Measurements from ENCODE around the gene IGSF6.

Gene IGSF6

DNA sequence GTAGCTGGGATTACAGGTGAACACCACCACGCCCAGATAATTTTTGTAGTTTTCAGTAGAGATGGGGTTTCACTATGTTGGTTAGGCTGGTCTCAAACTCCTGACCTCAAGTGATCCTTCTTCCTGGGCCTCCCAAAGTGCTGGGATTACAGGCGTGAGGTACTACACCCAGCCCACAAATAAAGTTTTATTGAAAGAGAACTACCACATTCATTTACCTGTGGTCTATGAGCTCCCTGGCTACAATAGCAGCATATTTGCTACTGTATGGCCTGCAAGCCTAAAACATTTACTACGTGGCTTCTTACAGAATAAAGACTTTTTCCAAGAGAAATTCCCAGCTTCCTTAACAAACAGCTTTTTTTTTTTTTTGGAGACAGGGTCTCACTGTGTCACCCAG lies 49.6 kb downstream of the IGSF6 start:
- no peak for FAIRE-seq
- no peak for DNase-seq (ENCODE audit: insufficient read length)
- TF ChIP-seq TAF1 (IDR thresholded peaks at IDR 0.05; ENCODE audit: borderline replicate concordance, low read depth, low read length) (no peak), POLR2AphosphoS5 (IDR thresholded peaks at IDR 0.05; ENCODE audit: low read depth, low read length) (no peak), POLR2A (IDR thresholded peaks at IDR 0.05; ENCODE audit: low read depth, low read length) (no peak)

- DNase-seq (ENCODE audit: insufficient read length) (no peak), FAIRE-seq (peak; percentile 63)
- TF ChIP-seq POLR2AphosphoS5 (IDR thresholded peaks at IDR 0.05; ENCODE audit: low read depth, low read length) = no peak
- no peak for TF ChIP-seq TAF1 (IDR thresholded peaks at IDR 0.05; ENCODE audit: borderline replicate concordance, low read depth, low read length)
- no peak for TF ChIP-seq POLR2A (IDR thresholded peaks at IDR 0.05; ENCODE audit: low read depth, low read length)
These were observed 52.2 kb downstream of the IGSF6 start for GRCh38 chr16:21600031-21600773.

DNA sequence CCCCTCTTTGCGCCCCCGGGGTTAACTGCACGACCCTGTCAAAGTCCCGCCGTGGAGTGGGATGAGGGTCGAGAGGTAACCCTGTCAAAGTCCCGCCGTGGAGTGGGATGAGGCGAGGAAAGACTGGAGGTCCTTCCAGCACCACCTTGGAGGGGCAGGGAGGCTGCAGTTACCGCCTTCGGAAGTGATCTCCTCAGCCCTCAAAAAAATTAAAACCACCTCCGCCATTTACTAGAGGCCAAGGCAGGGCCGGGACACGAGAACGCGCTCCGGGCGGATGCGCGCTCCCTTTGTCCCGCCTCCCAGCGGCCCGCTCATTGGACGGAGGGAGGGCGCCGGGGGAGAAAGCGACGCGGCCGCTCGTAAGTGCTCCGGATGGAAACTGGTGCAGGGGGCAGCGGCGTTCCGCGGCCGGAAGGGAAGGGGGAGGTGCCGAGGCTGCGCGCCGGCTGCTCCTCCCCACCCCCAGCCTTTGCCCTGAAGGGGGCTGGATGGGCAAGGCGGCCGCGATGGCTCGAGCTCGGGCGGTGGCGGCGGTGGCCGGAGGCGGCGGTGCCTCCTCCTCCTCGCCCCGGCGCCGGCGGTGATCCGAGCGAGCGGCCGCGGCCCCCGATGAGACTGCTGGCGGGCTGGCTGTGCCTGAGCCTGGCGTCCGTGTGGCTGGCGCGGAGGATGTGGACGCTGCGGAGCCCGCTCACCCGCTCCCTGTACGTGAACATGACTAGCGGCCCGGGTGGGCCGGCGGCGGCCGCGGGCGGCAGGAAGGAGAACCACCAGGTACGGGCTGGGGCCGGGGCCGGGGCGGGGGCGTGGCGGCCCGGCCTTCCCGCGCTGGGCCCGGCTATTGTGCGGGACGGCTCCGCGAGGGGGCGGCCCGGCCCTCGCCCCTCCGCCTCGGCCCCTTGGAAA lies 53.0 kb downstream of the IGSF6 start, which contains the start of gene METTL9:
Gene METTL9, plus strand, starts transcription at position 456 of the 909 bp plus-strand sequence. Its CDS starts 157 bp downstream, at position 613.
- peak; percentile 96 for FAIRE-seq
- peak; percentile 86 for DNase-seq (ENCODE audit: insufficient read length)
- peak; percentile 93 for TF ChIP-seq POLR2A (IDR thresholded peaks at IDR 0.05; ENCODE audit: low read depth, low read length)
- TF ChIP-seq POLR2AphosphoS5 (IDR thresholded peaks at IDR 0.05; ENCODE audit: low read depth, low read length) = peak; percentile 91
- peak; percentile 90 for TF ChIP-seq TAF1 (IDR thresholded peaks at IDR 0.05; ENCODE audit: borderline replicate concordance, low read depth, low read length)

DNA sequence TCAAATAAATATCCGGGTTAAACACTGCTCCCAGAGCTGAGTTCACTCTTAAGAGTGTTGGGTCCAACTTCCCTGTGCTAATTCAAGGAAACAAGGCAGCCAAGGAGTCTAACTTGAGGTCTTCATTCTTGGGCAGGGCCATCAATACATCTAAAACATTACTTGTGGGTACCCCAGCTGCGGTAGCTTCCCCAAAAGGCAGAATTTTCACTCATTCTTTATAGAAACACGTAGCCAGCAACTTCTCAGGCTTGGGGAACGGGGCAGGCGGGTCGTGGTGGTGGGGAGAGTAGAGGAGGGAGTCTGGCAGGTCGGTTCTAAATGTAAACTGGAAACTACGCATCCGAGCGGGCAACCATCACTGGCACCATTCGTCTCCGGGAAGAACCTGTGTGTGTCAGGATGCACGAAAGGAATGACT lies 53.7 kb downstream of the IGSF6 start:
- DNase-seq (ENCODE audit: insufficient read length) (no peak), FAIRE-seq (no peak)
- TF ChIP-seq TAF1 (IDR thresholded peaks at IDR 0.05; ENCODE audit: borderline replicate concordance, low read depth, low read length) (no peak), POLR2AphosphoS5 (IDR thresholded peaks at IDR 0.05; ENCODE audit: low read depth, low read length) (no peak), POLR2A (IDR thresholded peaks at IDR 0.05; ENCODE audit: low read depth, low read length) (no peak)

DNA sequence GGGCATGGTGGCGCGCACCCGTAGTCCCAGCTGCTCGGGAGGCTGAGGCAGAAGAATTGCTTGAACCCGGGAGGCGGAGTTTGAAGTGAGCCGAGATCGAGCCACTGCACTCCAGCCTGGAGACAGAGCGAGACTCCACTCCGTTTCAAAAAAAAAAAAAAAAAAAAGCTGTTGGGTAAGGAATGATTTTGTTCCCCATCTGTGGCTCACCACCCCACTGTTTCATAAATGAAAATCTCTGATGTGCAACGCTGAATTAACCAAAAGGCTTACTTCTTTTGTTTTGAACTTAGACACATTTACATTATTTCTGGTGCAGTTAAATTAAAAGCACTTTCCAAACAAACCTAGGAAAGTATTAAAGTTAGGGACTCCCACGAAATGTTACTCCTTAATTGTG lies 54.2 kb downstream of the IGSF6 start:
- DNase-seq (ENCODE audit: insufficient read length) (no peak), FAIRE-seq (no peak)
- TF ChIP-seq POLR2AphosphoS5 (IDR thresholded peaks at IDR 0.05; ENCODE audit: low read depth, low read length) (no peak), TAF1 (IDR thresholded peaks at IDR 0.05; ENCODE audit: borderline replicate concordance, low read depth, low read length) (no peak), POLR2A (IDR thresholded peaks at IDR 0.05; ENCODE audit: low read depth, low read length) (no peak)

GRCh38 chr16:21597561-21598030 lies 54.8 kb downstream of the IGSF6 start:
- no peak for TF ChIP-seq POLR2AphosphoS5 (IDR thresholded peaks at IDR 0.05; ENCODE audit: low read depth, low read length)
- TF ChIP-seq POLR2A (IDR thresholded peaks at IDR 0.05; ENCODE audit: low read depth, low read length) = no peak
- TF ChIP-seq TAF1 (IDR thresholded peaks at IDR 0.05; ENCODE audit: borderline replicate concordance, low read depth, low read length) = no peak
- DNase-seq (ENCODE audit: insufficient read length) = no peak
- peak; percentile 67 for FAIRE-seq

- DNase-seq (ENCODE audit: insufficient read length) = no peak
- TF ChIP-seq POLR2AphosphoS5 (IDR thresholded peaks at IDR 0.05; ENCODE audit: low read depth, low read length) (no peak), POLR2A (IDR thresholded peaks at IDR 0.05; ENCODE audit: low read depth, low read length) (no peak), TAF1 (IDR thresholded peaks at IDR 0.05; ENCODE audit: borderline replicate concordance, low read depth, low read length) (no peak)
- FAIRE-seq = no peak
These were observed 58.7 kb downstream of the IGSF6 start for GRCh38 chr16:21593530-21594289.

GRCh38 chr16:21592191-21592590 lies 60.2 kb downstream of the IGSF6 start:
- FAIRE-seq (no peak), DNase-seq (ENCODE audit: insufficient read length) (no peak)
- TF ChIP-seq POLR2A (IDR thresholded peaks at IDR 0.05; ENCODE audit: low read depth, low read length) (no peak), POLR2AphosphoS5 (IDR thresholded peaks at IDR 0.05; ENCODE audit: low read depth, low read length) (no peak)

- FAIRE-seq (no peak), DNase-seq (ENCODE audit: insufficient read length) (no peak)
- TF ChIP-seq POLR2A (IDR thresholded peaks at IDR 0.05; ENCODE audit: low read depth, low read length) (no peak), POLR2AphosphoS5 (IDR thresholded peaks at IDR 0.05; ENCODE audit: low read depth, low read length) (no peak), TAF1 (IDR thresholded peaks at IDR 0.05; ENCODE audit: borderline replicate concordance, low read depth, low read length) (no peak)
These were observed 61.6 kb downstream of the IGSF6 start for GRCh38 chr16:21590796-21591195.

GRCh38 chr16:21590287-21590686 lies 62.1 kb downstream of the IGSF6 start:
- FAIRE-seq (no peak), DNase-seq (ENCODE audit: insufficient read length) (no peak)
- TF ChIP-seq POLR2AphosphoS5 (IDR thresholded peaks at IDR 0.05; ENCODE audit: low read depth, low read length) (no peak), POLR2A (IDR thresholded peaks at IDR 0.05; ENCODE audit: low read depth, low read length) (no peak), TAF1 (IDR thresholded peaks at IDR 0.05; ENCODE audit: borderline replicate concordance, low read depth, low read length) (no peak)

DNA sequence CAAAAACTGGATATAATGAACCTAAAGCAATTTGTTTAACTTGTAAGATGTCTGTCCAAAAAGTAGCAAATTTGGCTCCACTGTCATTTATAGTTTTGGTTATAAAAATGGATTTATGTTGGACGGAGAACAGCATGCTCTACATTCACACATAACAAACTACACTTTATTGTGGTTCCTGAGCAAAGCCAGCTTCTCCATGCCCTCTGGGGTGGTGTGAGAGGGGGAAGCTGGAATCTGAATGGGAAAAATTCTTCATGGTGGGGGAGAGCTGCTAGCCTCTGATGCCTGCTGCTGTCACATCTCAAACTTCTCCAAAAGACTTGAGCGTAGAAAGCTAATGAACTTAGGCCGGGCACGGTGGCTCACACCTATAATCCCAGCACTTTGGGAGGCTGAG lies 62.9 kb downstream of the IGSF6 start:
- no peak for FAIRE-seq
- no peak for DNase-seq (ENCODE audit: insufficient read length)
- TF ChIP-seq POLR2A (IDR thresholded peaks at IDR 0.05; ENCODE audit: low read depth, low read length) = no peak
- no peak for TF ChIP-seq POLR2AphosphoS5 (IDR thresholded peaks at IDR 0.05; ENCODE audit: low read depth, low read length)
- TF ChIP-seq TAF1 (IDR thresholded peaks at IDR 0.05; ENCODE audit: borderline replicate concordance, low read depth, low read length) = no peak
